GM21367 (cell line): Measurements from ENCODE around the gene SFMBT1.
A peak's percentile ranks its signal among the peaks of the same experiment; 100 is the strongest.

Source experiments
- ATAC-seq: cut with Tn5 transposase; IDR thresholded peaks from one replicate; pipeline ENCODE4 v1.9.1; 2021; ENCODE audit not compliant: unreplicated experiment

Gene SFMBT1

GRCh38 chr3:52998771-52999513 is 46.9 kb downstream of the SFMBT1 start:
- no peak for ATAC-seq

- ATAC-seq: no peak
Observed at GRCh38 chr3:52990637-52991036, 55.2 kb downstream of the SFMBT1 start.

- ATAC-seq: no peak
Observed at GRCh38 chr3:52986938-52987337, 58.9 kb downstream of the SFMBT1 start.

- ATAC-seq: no peak
Observed at GRCh38 chr3:52986049-52986448, 59.8 kb downstream of the SFMBT1 start.

- ATAC-seq: peak; percentile 16
Observed at GRCh38 chr3:52983828-52984227, 62.0 kb downstream of the SFMBT1 start.

- peak; percentile 86 for ATAC-seq
Observed at GRCh38 chr3:52983336-52983807, 62.5 kb downstream of the SFMBT1 start.

- ATAC-seq: peak; percentile 23
Observed at GRCh38 chr3:52982839-52983238, 63.0 kb downstream of the SFMBT1 start.

- no peak for ATAC-seq
Observed at GRCh38 chr3:52979190-52979983, 66.5 kb downstream of the SFMBT1 start.

- ATAC-seq: no peak
Observed at GRCh38 chr3:52978109-52978754, 67.6 kb downstream of the SFMBT1 start.

- ATAC-seq: no peak
Observed at GRCh38 chr3:52973806-52974205, 72.1 kb downstream of the SFMBT1 start.

GRCh38 chr3:52971895-52972294 is 74.0 kb downstream of the SFMBT1 start:
- no peak for ATAC-seq

GRCh38 chr3:52967398-52967797 is 78.5 kb downstream of the SFMBT1 start:
- ATAC-seq: no peak

- ATAC-seq: no peak
Observed at GRCh38 chr3:52962160-52962559, 83.7 kb downstream of the SFMBT1 start.

GRCh38 chr3:52959773-52960172 is 86.1 kb downstream of the SFMBT1 start:
- ATAC-seq: no peak

- ATAC-seq: no peak
Observed at GRCh38 chr3:52939600-52939999, 106.3 kb downstream of the SFMBT1 start.

GRCh38 chr3:52934630-52935530 is 111.0 kb downstream of the SFMBT1 start:
- no peak for ATAC-seq

- ATAC-seq: no peak
Observed at GRCh38 chr3:52931889-52932288, 114.0 kb downstream of the SFMBT1 start.

- ATAC-seq: no peak
Observed at GRCh38 chr3:52931328-52931727, 114.5 kb downstream of the SFMBT1 start.

GRCh38 chr3:52930748-52931147 is 115.1 kb downstream of the SFMBT1 start:
- no peak for ATAC-seq

- no peak for ATAC-seq
Observed at GRCh38 chr3:52926554-52926953, 119.3 kb downstream of the SFMBT1 start.
